Stimulated activated CD4-positive, alpha-beta T cell treated with anti-CD3 and anti-CD28 coated beads, TNF-alpha, amount 100 ng/mL, for 48 hours (primary cell): Measurements from ENCODE around the gene WIF1.

Source experiments
- DNase-seq, 3 donors: peaks; one replicate each; pipeline ENCODE4 v3.0.0-alpha.2; 2020; ENCODE audit warnings: low read depth in 3 of 3

WIF1 gene

GRCh38 chr12:65121049-65121955 is at the start of gene WIF1:
Gene WIF1 (minus strand): TSS chr12:65121305. CDS start chr12:65121191, 114 bp downstream.
- DNase-seq, result no peak

- peak; percentile 23 to 44 (median 37) for DNase-seq
These were observed 49.2 kb upstream of the WIF1 start for GRCh38 chr12:65170209-65170881.

- DNase-seq, result peak; percentile 81 to 89 (median 86)
These were observed 48.5 kb upstream of the WIF1 start, which contains the start of gene LEMD3 for GRCh38 chr12:65169320-65170208. Gene LEMD3 (plus strand): TSS chr12:65169583. CDS start chr12:65169597, 14 bp downstream.

GRCh38 chr12:65168681-65169319 is 47.7 kb upstream of the WIF1 start:
- DNase-seq, result no peak

GRCh38 chr12:65164774-65165173 is 43.7 kb upstream of the WIF1 start:
- no peak for DNase-seq

GRCh38 chr12:65164244-65164643 is 43.1 kb upstream of the WIF1 start:
- no peak for DNase-seq

GRCh38 chr12:65162609-65163008 is 41.5 kb upstream of the WIF1 start:
- no peak for DNase-seq

- no peak for DNase-seq
These were observed 36.0 kb upstream of the WIF1 start for GRCh38 chr12:65157091-65157490.

- no peak for DNase-seq
These were observed 35.3 kb upstream of the WIF1 start for GRCh38 chr12:65156366-65156841.

GRCh38 chr12:65155784-65156183 is 34.7 kb upstream of the WIF1 start:
- no peak for DNase-seq

- no peak for DNase-seq
These were observed 31.5 kb upstream of the WIF1 start for GRCh38 chr12:65152596-65152995.

- no peak for DNase-seq
These were observed 30.9 kb upstream of the WIF1 start for GRCh38 chr12:65152012-65152411.

- no peak for DNase-seq
These were observed 26.3 kb upstream of the WIF1 start for GRCh38 chr12:65147312-65147905.

- no peak for DNase-seq
These were observed 19.6 kb upstream of the WIF1 start for GRCh38 chr12:65140738-65141137.

GRCh38 chr12:65139389-65139788 is 18.3 kb upstream of the WIF1 start:
- no peak for DNase-seq

GRCh38 chr12:65133879-65134278 is 12.8 kb upstream of the WIF1 start:
- no peak for DNase-seq

GRCh38 chr12:65126482-65126881 is 5.4 kb upstream of the WIF1 start:
- DNase-seq, result no peak

- DNase-seq, result no peak
These were observed 4.9 kb upstream of the WIF1 start for GRCh38 chr12:65125975-65126374.

GRCh38 chr12:65125247-65125646 is 4.1 kb upstream of the WIF1 start:
- no peak for DNase-seq

- no peak for DNase-seq
These were observed 2.4 kb upstream of the WIF1 start for GRCh38 chr12:65123435-65124063.
